Neural progenitor cell (in vitro differentiated cells): ENCODE data around the gene ADGRD1.

Source experiments
- EZH2 ChIP-seq: fragments of 200-600 bp; sonication (generic); IDR thresholded peaks from 2 replicates; pipeline ENCODE4 v1.6.1; 2017; ENCODE audit warnings: antibody characterized with exemption, mild to moderate bottlenecking, moderate library complexity
- EZH2phosphoT487 ChIP-seq: fragments of 200-600 bp; sonication (generic); IDR thresholded peaks from 2 replicates; pipeline ENCODE4 v1.6.1; 2017; ENCODE audit warnings: antibody characterized with exemption
- TF ChIP-seq, protein P1 (sequence below): fragments of 200-600 bp; sonication (generic); IDR thresholded peaks from 2 replicates; pipeline ENCODE4 v1.5.1; 2017; ENCODE audit warnings: antibody characterized with exemption, mild to moderate bottlenecking

- TF ChIP-seq, protein P1, sequence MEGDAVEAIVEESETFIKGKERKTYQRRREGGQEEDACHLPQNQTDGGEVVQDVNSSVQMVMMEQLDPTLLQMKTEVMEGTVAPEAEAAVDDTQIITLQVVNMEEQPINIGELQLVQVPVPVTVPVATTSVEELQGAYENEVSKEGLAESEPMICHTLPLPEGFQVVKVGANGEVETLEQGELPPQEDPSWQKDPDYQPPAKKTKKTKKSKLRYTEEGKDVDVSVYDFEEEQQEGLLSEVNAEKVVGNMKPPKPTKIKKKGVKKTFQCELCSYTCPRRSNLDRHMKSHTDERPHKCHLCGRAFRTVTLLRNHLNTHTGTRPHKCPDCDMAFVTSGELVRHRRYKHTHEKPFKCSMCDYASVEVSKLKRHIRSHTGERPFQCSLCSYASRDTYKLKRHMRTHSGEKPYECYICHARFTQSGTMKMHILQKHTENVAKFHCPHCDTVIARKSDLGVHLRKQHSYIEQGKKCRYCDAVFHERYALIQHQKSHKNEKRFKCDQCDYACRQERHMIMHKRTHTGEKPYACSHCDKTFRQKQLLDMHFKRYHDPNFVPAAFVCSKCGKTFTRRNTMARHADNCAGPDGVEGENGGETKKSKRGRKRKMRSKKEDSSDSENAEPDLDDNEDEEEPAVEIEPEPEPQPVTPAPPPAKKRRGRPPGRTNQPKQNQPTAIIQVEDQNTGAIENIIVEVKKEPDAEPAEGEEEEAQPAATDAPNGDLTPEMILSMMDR = peak; percentile 59
- TF ChIP-seq EZH2phosphoT487 (no peak), EZH2 (no peak)
Observed at GRCh38 chr12:131159660-131160059, 206.0 kb downstream of the ADGRD1 start.
